HEK293T (cell line): ENCODE results near the gene MED26.

Experiments used
- CTCF ChIA-PET: fragments of 350-600 bp; formaldehyde crosslinking; extraction: SDS; loops from one replicate; lab custom pipeline; 2021; ENCODE audit warnings: antibody characterized with exemption, inconsistent platforms; lab: Yijun Ruan, JAX
- POLR2A ChIA-PET: fragments of 350-600 bp; formaldehyde crosslinking; extraction: SDS; loops from one replicate; lab custom pipeline; 2020; ENCODE audit warnings: antibody characterized with exemption, inconsistent platforms; lab: Yijun Ruan, JAX
- DNase-seq: peaks from one replicate; pipeline ENCODE4 v3.0.0; 2012; ENCODE audit warnings: mixed read lengths; ENCODE audit errors: extremely low spot score
- ARNT ChIP-seq: fragments of 450-650 bp; IDR thresholded peaks from 2 replicates; pipeline ENCODE4 v1.6.1; 2017; ENCODE audit warnings: mild to moderate bottlenecking
- BHLHE40 ChIP-seq: fragments of 450-650 bp; IDR thresholded peaks from 2 replicates; pipeline ENCODE4 v1.6.1; 2016; ENCODE audit warnings: mild to moderate bottlenecking, moderate library complexity, borderline replicate concordance
- CTBP1 ChIP-seq: fragments of 450-650 bp; IDR thresholded peaks from 2 replicates; pipeline ENCODE4 v1.6.1; 2016; ENCODE audit warnings: borderline replicate concordance
- ELF4 ChIP-seq: fragments of 450-650 bp; IDR thresholded peaks from 2 replicates; pipeline ENCODE4 v1.6.1; 2017; ENCODE audit warnings: antibody characterized with exemption
- FOXA1 ChIP-seq: fragments of 450-650 bp; IDR thresholded peaks from 2 replicates; pipeline ENCODE4 v1.6.1; 2016; ENCODE audit warnings: mild to moderate bottlenecking
- FOXK2 ChIP-seq: fragments of 450-650 bp; IDR thresholded peaks from 2 replicates; pipeline ENCODE4 v1.6.1; 2016; ENCODE audit warnings: mild to moderate bottlenecking
- FOXM1 ChIP-seq: fragments of 450-650 bp; IDR thresholded peaks from 2 replicates; pipeline ENCODE4 v1.6.1; 2017; ENCODE audit warnings: mild to moderate bottlenecking, borderline replicate concordance
- HDGF ChIP-seq: fragments of 450-650 bp; IDR thresholded peaks from 2 replicates; pipeline ENCODE4 v1.6.1; 2017; ENCODE audit warnings: antibody characterized with exemption, borderline replicate concordance
- L3MBTL2 ChIP-seq: fragments of 450-650 bp; conservative IDR thresholded peaks from 2 replicates; pipeline ENCODE4 v1.6.1; 2016; ENCODE audit warnings: mild to moderate bottlenecking
- LEF1 ChIP-seq: fragments of 450-650 bp; IDR thresholded peaks from 2 replicates; pipeline ENCODE4 v1.6.1; 2017; ENCODE audit warnings: mild to moderate bottlenecking, borderline replicate concordance
- NFRKB ChIP-seq: fragments of 450-650 bp; IDR thresholded peaks from 2 replicates; pipeline ENCODE4 v1.6.1; 2016; ENCODE audit warnings: mild to moderate bottlenecking, moderate library complexity
- SP1 ChIP-seq: fragments of 450-650 bp; IDR thresholded peaks from 2 replicates; pipeline ENCODE4 v1.6.1; 2017
- SUZ12 ChIP-seq: fragments of 450-650 bp; IDR thresholded peaks from 2 replicates; pipeline ENCODE4 v1.6.1; 2016; ENCODE audit warnings: mild to moderate bottlenecking
- TARDBP ChIP-seq: fragments of 450-650 bp; IDR thresholded peaks from 2 replicates; pipeline ENCODE4 v1.6.1; 2016
- ZNF384 ChIP-seq: fragments of 450-650 bp; IDR thresholded peaks from 2 replicates; pipeline ENCODE4 v1.6.1; 2016
- TF ChIP-seq, protein P1 (sequence below): fragments of 450-650 bp; IDR thresholded peaks from 2 replicates; pipeline ENCODE4 v1.6.1; 2016

MED26 gene

GRCh38 chr19:16598848-16599247 lies 29.2 kb downstream of the MED26 start:
- POLR2A ChIA-PET, result no interaction called here

DNA sequence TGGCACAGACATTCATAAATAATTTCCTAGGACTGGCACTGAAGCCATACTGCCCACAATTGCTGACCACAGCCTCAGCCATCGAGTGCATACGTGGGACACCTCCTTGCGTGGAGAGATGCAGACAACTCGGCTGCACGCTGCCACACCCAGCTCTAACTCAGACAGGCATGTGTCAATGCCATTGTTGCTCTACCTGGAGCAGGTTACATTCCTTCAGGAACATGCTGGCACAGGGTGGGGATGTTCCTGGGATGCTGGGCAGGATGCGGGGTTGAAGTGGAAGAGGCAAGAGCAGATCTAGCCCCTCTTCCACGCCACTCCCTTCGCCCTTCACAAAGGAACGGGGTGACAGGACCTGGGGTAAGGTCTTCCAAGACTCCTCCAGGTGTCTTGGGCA lies 31.6 kb downstream of the MED26 start:
- POLR2A ChIA-PET, result no interaction called here
- CTCF ChIA-PET, result no interaction called here
- DNase-seq, result no peak
- no peak for TF ChIP-seq SUZ12
- TF ChIP-seq FOXK2, result no peak
- no peak for TF ChIP-seq LEF1
- no peak for TF ChIP-seq L3MBTL2
- no peak for TF ChIP-seq CTBP1
- no peak for TF ChIP-seq ARNT
- no peak for TF ChIP-seq HDGF

More at GRCh38 chr19:16598848-16599247, 29.2 kb downstream of the MED26 start:
- DNase-seq, result no peak
- CTCF ChIA-PET, result no interaction called here
- TF ChIP-seq, protein P1, sequence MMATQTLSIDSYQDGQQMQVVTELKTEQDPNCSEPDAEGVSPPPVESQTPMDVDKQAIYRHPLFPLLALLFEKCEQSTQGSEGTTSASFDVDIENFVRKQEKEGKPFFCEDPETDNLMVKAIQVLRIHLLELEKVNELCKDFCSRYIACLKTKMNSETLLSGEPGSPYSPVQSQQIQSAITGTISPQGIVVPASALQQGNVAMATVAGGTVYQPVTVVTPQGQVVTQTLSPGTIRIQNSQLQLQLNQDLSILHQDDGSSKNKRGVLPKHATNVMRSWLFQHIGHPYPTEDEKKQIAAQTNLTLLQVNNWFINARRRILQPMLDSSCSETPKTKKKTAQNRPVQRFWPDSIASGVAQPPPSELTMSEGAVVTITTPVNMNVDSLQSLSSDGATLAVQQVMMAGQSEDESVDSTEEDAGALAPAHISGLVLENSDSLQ, result no peak
- no peak for TF ChIP-seq SUZ12
- no peak for TF ChIP-seq CTBP1
- no peak for TF ChIP-seq L3MBTL2
- no peak for TF ChIP-seq ARNT
- TF ChIP-seq ELF4, result no peak
- no peak for TF ChIP-seq FOXA1
- no peak for TF ChIP-seq HDGF
- no peak for TF ChIP-seq TARDBP
- no peak for TF ChIP-seq NFRKB
- no peak for TF ChIP-seq ZNF384
- TF ChIP-seq FOXM1, result no peak
- no peak for TF ChIP-seq FOXK2

DNA sequence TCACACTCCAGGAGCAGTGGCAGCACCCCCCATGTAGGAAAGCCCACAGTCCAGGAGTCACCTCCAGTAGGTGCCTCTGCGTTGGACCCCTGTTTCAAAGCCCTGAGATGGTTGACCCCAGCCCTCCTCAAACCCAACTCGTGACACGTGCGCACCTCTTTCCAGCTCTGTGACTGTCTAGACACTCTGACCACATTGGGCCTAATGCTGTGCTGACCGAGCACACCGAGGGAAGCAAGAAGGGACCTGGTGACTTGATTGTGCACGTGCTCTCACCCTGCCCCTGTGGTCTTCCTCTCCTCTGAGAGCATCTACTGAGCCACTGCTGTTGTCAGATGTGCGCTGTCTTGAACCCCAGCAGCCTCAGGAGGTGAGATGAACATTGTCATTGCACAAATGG lies 32.9 kb downstream of the MED26 start:
- ChIA-PET CTCF (no interaction called here), POLR2A (no interaction called here)
- TF ChIP-seq LEF1 (no peak), CTBP1 (no peak), FOXK2 (no peak)
- no peak for DNase-seq

- POLR2A ChIA-PET, result no interaction called here
- CTCF ChIA-PET, result no interaction called here
- DNase-seq, result no peak
- TF ChIP-seq ELF4 (no peak), SP1 (no peak), LEF1 (no peak), FOXM1 (no peak), HDGF (no peak), TARDBP (no peak), ZNF384 (no peak), ARNT (no peak), L3MBTL2 (no peak), NFRKB (no peak), FOXA1 (no peak), CTBP1 (no peak)
- TF ChIP-seq, protein P1, result no peak
Observed at GRCh38 chr19:16594681-16595091, 33.3 kb downstream of the MED26 start.

- no peak for DNase-seq
- ChIA-PET CTCF (no interaction called here), POLR2A (no interaction called here)
- TF ChIP-seq HDGF (no peak), FOXM1 (no peak), BHLHE40 (no peak), FOXK2 (no peak), TARDBP (no peak)
Observed at GRCh38 chr19:16594131-16594586, 33.8 kb downstream of the MED26 start.

GRCh38 chr19:16593181-16593580 lies 34.8 kb downstream of the MED26 start:
- CTCF ChIA-PET, result no interaction called here

More at GRCh38 chr19:16593181-16593580, 34.8 kb downstream of the MED26 start:
- no peak for TF ChIP-seq FOXM1
- TF ChIP-seq CTBP1, result no peak
- no peak for TF ChIP-seq ELF4
- TF ChIP-seq LEF1, result no peak
- TF ChIP-seq, protein P1, result no peak
- TF ChIP-seq TARDBP, result no peak
- no peak for TF ChIP-seq FOXK2
- no peak for TF ChIP-seq HDGF
- no peak for TF ChIP-seq ZNF384
- no peak for TF ChIP-seq ARNT
- DNase-seq, result no peak
- POLR2A ChIA-PET, result interaction anchor here (0.6 to 0.9 kb wide), 2 partner anchors 8 to 9 kb away, joined by 3 read pairs; no protein-coding TSS in a partner anchor
